Kidney (tissue), 14 donors: ENCODE data around the gene DNM1. TPM values are rescaled to one million over a fixed set of nuclear protein-coding genes. Genes with fewer than 3 reads are reported as not detected.

Experiments
- DNase-seq, 5 donors: peaks; one replicate each; pipeline ENCODE4 v3.0.0-alpha.2; 2013 to 2020
- FAIRE-seq: peaks from 2 replicates; lab custom pipeline; 2012; peaks lifted over from hg19 to GRCh38; lab: Jason Lieb, UNC
- H3K27ac ChIP-seq, 2 donors: one replicate each; pipeline ENCODE4 v1.7.0; 2013; ENCODE audit warnings: low read depth in 2 of 2, low read length in 2 of 2, inconsistent platforms in 1 of 2
- H3K27me3 ChIP-seq: one replicate; pipeline ENCODE4 v1.7.1; 2013; ENCODE audit warnings: low read length, inconsistent platforms; ENCODE audit not compliant: control insufficient read depth, insufficient read depth
- H3K36me3 ChIP-seq, 3 donors: one replicate each; pipeline versions ENCODE4 v1.7.0 to v1.7.1; 2013; ENCODE audit warnings: low read length in 3 of 3, control low read depth in 1 of 3, inconsistent platforms in 1 of 3; ENCODE audit not compliant: insufficient read depth in 3 of 3, control insufficient read depth in 2 of 3
- H3K4me1 ChIP-seq, 3 donors: one replicate each; pipeline versions ENCODE4 v1.7.0 to v1.7.1; 2013; ENCODE audit warnings: low read length in 3 of 3, inconsistent platforms in 1 of 3, low read depth in 1 of 3; ENCODE audit not compliant: control insufficient read depth in 2 of 3, insufficient read depth in 2 of 3
- H3K4me3 ChIP-seq, 3 donors: one replicate each; pipeline versions ENCODE4 v1.7.0 to v1.8.1; 2013; ENCODE audit warnings: low read length in 3 of 3, control low read depth in 1 of 3, inconsistent platforms in 1 of 3
- H3K9ac ChIP-seq, 3 donors: one replicate each; pipeline versions ENCODE4 v1.7.0 to v1.7.1; 2013; ENCODE audit warnings: low read length in 3 of 3, control low read depth in 1 of 3, inconsistent platforms in 1 of 3
- H3K9me3 ChIP-seq, 3 donors: one replicate each; pipeline versions ENCODE4 v1.7.0 to v1.7.1; 2013; ENCODE audit warnings: low read length in 3 of 3, control low read depth in 1 of 3, inconsistent platforms in 1 of 3; ENCODE audit not compliant: control insufficient read depth in 2 of 3, insufficient read depth in 1 of 3
- CTCF ChIP-seq: IDR thresholded peaks from 3 replicates; pipeline ENCODE4 v1.5.1; 2012; ENCODE audit warnings: mild to moderate bottlenecking, moderate library complexity, borderline replicate concordance; ENCODE audit not compliant: insufficient read depth; ENCODE audit errors: extremely low read depth
- intact Hi-C: fragments of 100-400 bp; cut with DNase I; formaldehyde crosslinking; loops from one replicate; pipeline ENCODE4 v1.11.1; 2022
- polyA plus RNA-seq: library from polyadenylated mRNA; stranded (reverse); fragments of 350-450 nt; fragmentation: Illumina TruSeq; extraction: RNeasy Lipid Tissue Mini Kit (QIAGEN cat#74804); gene quantifications from one replicate; pipeline ENCODE4 v1.2.3, GENCODE V29; 2014; ENCODE audit warnings: low read depth, low replicate concordance; ENCODE audit not compliant: insufficient read depth
- total RNA-seq: library from RNA; stranded (reverse); fragmentation: NEBNext Ultra II Directional; extraction: Animal tissue kit (Norgen Biotek cat#: 25700); gene quantifications from one replicate; pipeline ENCODE4 v1.2.1, GENCODE V29; 2021
- donor health status: control.
- donor health status: control.
- donor health status: control.
- donor health status: control.
- donor health status: control.
- donor health status: DM: yes; HTN: yes; CAD: no.
- donor health status: Normal renal cell carcinoma (clear cell type).

Gene DNM1
- total and polyA plus RNA-seq, 2 donors from 2014 or later = 7.3 to 22.6 TPM

DNA sequence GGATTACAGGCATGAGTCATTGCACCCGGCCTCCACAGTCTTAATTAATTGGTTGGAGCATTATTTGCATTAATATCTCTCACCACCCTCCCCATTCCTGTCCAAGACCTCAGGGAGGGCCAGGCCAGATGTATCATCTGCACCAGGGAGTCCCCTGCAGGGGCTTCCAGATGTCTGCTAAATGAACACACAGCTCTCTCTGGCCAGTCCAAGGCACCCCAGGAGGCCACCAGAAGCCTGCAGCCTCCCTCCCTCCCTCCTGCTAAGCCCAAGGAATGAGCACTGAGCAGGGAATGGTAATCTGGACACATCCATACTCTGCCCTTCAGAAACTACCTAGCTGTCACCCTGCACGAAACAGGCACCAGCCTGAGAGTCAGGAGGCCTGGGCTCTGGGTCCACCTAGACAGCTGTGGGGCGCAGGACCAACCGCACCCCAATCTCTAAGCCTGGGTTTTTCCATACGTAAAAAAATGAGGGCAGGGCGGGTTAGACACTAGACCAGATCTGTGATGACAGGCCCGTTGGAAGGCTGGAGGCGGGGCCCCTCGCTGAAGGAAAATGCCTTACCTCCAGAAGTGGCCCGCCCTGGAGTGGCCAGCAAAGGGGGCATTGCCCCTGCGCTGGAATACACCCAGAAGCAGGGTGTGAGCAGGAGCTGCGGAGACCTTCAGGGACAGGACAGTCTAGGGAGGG is 20.1 kb upstream of the DNM1 start:
- FAIRE-seq = no peak
- no peak for DNase-seq
- H3K9ac ChIP-seq = no peak overlapping the region
- H3K9me3 ChIP-seq = no peaks in the 10 kb centered on the region
- H3K27me3 ChIP-seq = no peaks in the 10 kb centered on the region
- H3K36me3 ChIP-seq = peaks cover 9 to 40% (median 26%) of the 10 kb centered on the region in 3 donors
- no peak for TF ChIP-seq CTCF
- intact Hi-C loops = no loop called here
- H3K4me3 ChIP-seq = no peak overlapping the region
- H3K27ac ChIP-seq = no peak overlapping the region
- H3K4me1 ChIP-seq = no peaks in the 10 kb centered on the region

- no peak overlapping the region for H3K9ac ChIP-seq
Observed at GRCh38 chr9:128185979-128186965, 16.9 kb upstream of the DNM1 start.

DNA sequence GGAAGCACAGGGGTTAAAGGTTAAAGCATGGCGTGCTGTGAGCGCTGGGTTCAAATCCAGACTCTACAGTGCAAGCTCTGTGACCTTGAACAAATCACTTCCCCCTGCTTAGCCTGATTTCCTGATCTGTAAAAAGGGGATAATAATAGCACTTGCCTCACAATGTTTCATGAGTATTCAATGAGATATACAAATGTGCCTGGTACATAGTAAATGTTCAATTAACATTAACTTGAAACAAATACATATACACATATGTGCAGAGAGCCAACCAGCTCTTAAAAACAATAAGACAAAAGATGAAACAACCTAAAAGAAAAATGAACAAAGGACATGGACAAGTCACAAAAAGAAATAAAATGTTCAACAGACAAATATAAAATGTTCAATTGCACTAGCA is 15.8 kb upstream of the DNM1 start:
- Histone ChIP-seq H3K27ac (no peak overlapping the region), H3K27me3 (no peaks in the 10 kb centered on the region), H3K9ac (no peak overlapping the region), H3K4me1 (peaks cover 0 to 6% (median 3%) of the 10 kb centered on the region in 3 donors), H3K4me3 (no peak overlapping the region), H3K9me3 (no peaks in the 10 kb centered on the region), H3K36me3 (peaks cover 2 to 20% (median 11%) of the 10 kb centered on the region in 3 donors)
- intact Hi-C loops = no loop called here
- no peak for DNase-seq
- no peak for FAIRE-seq
- no peak for TF ChIP-seq CTCF

More at GRCh38 chr9:128185979-128186965, 16.9 kb upstream of the DNM1 start:
- DNase-seq (no peak), FAIRE-seq (no peak)
- Histone ChIP-seq H3K4me1 (peaks cover 0 to 6% (median 3%) of the 10 kb centered on the region in 3 donors), H3K4me3 (no peak overlapping the region), H3K27me3 (no peaks in the 10 kb centered on the region), H3K36me3 (peaks cover 2 to 20% (median 11%) of the 10 kb centered on the region in 3 donors), H3K9me3 (no peaks in the 10 kb centered on the region), H3K27ac (no peak overlapping the region)
- TF ChIP-seq CTCF = no peak
- intact Hi-C loops = no loop called here
